IPS-20b (cell line): ENCODE measurements around the gene PDK1.

Experiments used
- H3K27ac ChIP-seq: one replicate; pipeline ENCODE4 v1.5.1; 2013; ENCODE audit warnings: low read length
- H3K27me3 ChIP-seq: 2 replicates; pipeline ENCODE4 v1.6.1; 2013; ENCODE audit warnings: mild to moderate bottlenecking, low read length, inconsistent platforms; ENCODE audit not compliant: insufficient read depth
- H3K36me3 ChIP-seq: 2 replicates; pipeline ENCODE4 v1.6.1; 2013; ENCODE audit warnings: low read depth, mild to moderate bottlenecking, inconsistent platforms, low read length, moderate library complexity; ENCODE audit not compliant: insufficient read depth
- H3K4me1 ChIP-seq: 2 replicates; pipeline ENCODE4 v1.6.1; 2013; ENCODE audit warnings: mild to moderate bottlenecking, control low read depth, inconsistent platforms, low read length, moderate library complexity; ENCODE audit not compliant: insufficient read depth
- H3K4me3 ChIP-seq: 2 replicates; pipeline ENCODE4 v1.5.1; 2013; ENCODE audit warnings: mild to moderate bottlenecking, low read length, inconsistent platforms
- H3K9ac ChIP-seq: 2 replicates; pipeline ENCODE4 v1.6.1; 2013; ENCODE audit warnings: low read depth, mild to moderate bottlenecking, inconsistent platforms, low read length, moderate library complexity
- H3K9me3 ChIP-seq: 2 replicates; pipeline ENCODE4 v1.6.1; 2013; ENCODE audit warnings: mild to moderate bottlenecking, low read depth, low read length, inconsistent platforms; ENCODE audit not compliant: insufficient read depth

Gene PDK1

GRCh38 chr2:172643142-172643541 is 87.3 kb downstream of the PDK1 start:
- H3K9me3 ChIP-seq = peaks cover 13% of the 10 kb centered on the region
- no peaks in the 10 kb centered on the region for H3K27me3 ChIP-seq
- no peak overlapping the region for H3K9ac ChIP-seq
- no peaks in the 10 kb centered on the region for H3K36me3 ChIP-seq
- H3K4me1 ChIP-seq = no peaks in the 10 kb centered on the region
- H3K4me3 ChIP-seq = no peak overlapping the region
- H3K27ac ChIP-seq = no peak overlapping the region

GRCh38 chr2:172647439-172647838 is 91.5 kb downstream of the PDK1 start:
- Histone ChIP-seq H3K9ac (no peak overlapping the region), H3K27ac (no peak overlapping the region)

GRCh38 chr2:172655091-172655837 is 99.4 kb downstream of the PDK1 start:
- Histone ChIP-seq H3K4me3 (no peak overlapping the region), H3K27ac (no peak overlapping the region), H3K9me3 (peaks cover 4% of the 10 kb centered on the region), H3K4me1 (no peaks in the 10 kb centered on the region), H3K9ac (no peak overlapping the region), H3K27me3 (no peaks in the 10 kb centered on the region), H3K36me3 (no peaks in the 10 kb centered on the region)

More at GRCh38 chr2:172647439-172647838, 91.5 kb downstream of the PDK1 start:
- no peaks in the 10 kb centered on the region for H3K4me1 ChIP-seq
- no peaks in the 10 kb centered on the region for H3K27me3 ChIP-seq
- H3K4me3 ChIP-seq = no peak overlapping the region
- H3K36me3 ChIP-seq = no peaks in the 10 kb centered on the region
- H3K9me3 ChIP-seq = peaks cover 18% of the 10 kb centered on the region

- Histone ChIP-seq H3K36me3 (no peaks in the 10 kb centered on the region), H3K27me3 (no peaks in the 10 kb centered on the region), H3K9me3 (peaks cover 4% of the 10 kb centered on the region), H3K9ac (no peak overlapping the region), H3K4me3 (no peak overlapping the region), H3K4me1 (no peaks in the 10 kb centered on the region), H3K27ac (no peak overlapping the region)
These were observed 100.1 kb downstream of the PDK1 start for GRCh38 chr2:172655838-172656573.
